ENCODE measurements around the gene XAB2.

The XAB2 gene

GRCh38 chr19:7607874-7608560, 21.3 kb downstream of the XAB2 start:
- no peak for DNase-seq (ENCODE audit: low read depth, low spot score)
- Histone ChIP-seq H3K27ac (ENCODE audit: low read length) (no peak overlapping the region), H3K27me3 (ENCODE audit: control insufficient read depth, insufficient read depth, low read length) (no peaks in the 10 kb centered on the region), H3K4me1 (ENCODE audit: control insufficient read depth, insufficient read depth, low read length) (no peaks in the 10 kb centered on the region), H3K9me3 (ENCODE audit: control insufficient read depth, insufficient read depth, low read length) (no peaks in the 10 kb centered on the region), H3K4me3 (ENCODE audit: low read length) (no peak overlapping the region), H3K36me3 (ENCODE audit: control insufficient read depth, insufficient read depth, low read length) (peaks cover 28% of the 10 kb centered on the region)
- no CpG with 5 or more reads among the region's 25 CpGs for WGBS (ENCODE audit: insufficient coverage, insufficient read length)

GRCh38 chr19:7607212-7607873, 22.0 kb downstream of the XAB2 start:
- no peak for DNase-seq (ENCODE audit: low read depth, low spot score)
- no peaks in the 10 kb centered on the region for H3K27me3 ChIP-seq (ENCODE audit: control insufficient read depth, insufficient read depth, low read length)
- no peaks in the 10 kb centered on the region for H3K4me1 ChIP-seq (ENCODE audit: control insufficient read depth, insufficient read depth, low read length)
- WGBS (ENCODE audit: insufficient coverage, insufficient read length) = no CpG with 5 or more reads among the region's 10 CpGs
- no peak overlapping the region for H3K27ac ChIP-seq (ENCODE audit: low read length)
- H3K4me3 ChIP-seq (ENCODE audit: low read length) = no peak overlapping the region
- peaks cover 23% of the 10 kb centered on the region for H3K36me3 ChIP-seq (ENCODE audit: control insufficient read depth, insufficient read depth, low read length)
- no peaks in the 10 kb centered on the region for H3K9me3 ChIP-seq (ENCODE audit: control insufficient read depth, insufficient read depth, low read length)

GRCh38 chr19:7606289-7606688, 23.1 kb downstream of the XAB2 start:
- Histone ChIP-seq H3K27me3 (ENCODE audit: control insufficient read depth, insufficient read depth, low read length) (no peaks in the 10 kb centered on the region), H3K27ac (ENCODE audit: low read length) (no peak overlapping the region), H3K36me3 (ENCODE audit: control insufficient read depth, insufficient read depth, low read length) (peaks cover 13% of the 10 kb centered on the region), H3K4me1 (ENCODE audit: control insufficient read depth, insufficient read depth, low read length) (no peaks in the 10 kb centered on the region), H3K9me3 (ENCODE audit: control insufficient read depth, insufficient read depth, low read length) (no peaks in the 10 kb centered on the region), H3K4me3 (ENCODE audit: low read length) (no peak overlapping the region)
- no CpG with 5 or more reads among the region's 17 CpGs for WGBS (ENCODE audit: insufficient coverage, insufficient read length)
- no peak for DNase-seq (ENCODE audit: low read depth, low spot score)

GRCh38 chr19:7605490-7606222, 23.7 kb downstream of the XAB2 start:
- Histone ChIP-seq H3K4me1 (ENCODE audit: control insufficient read depth, insufficient read depth, low read length) (no peaks in the 10 kb centered on the region), H3K27ac (ENCODE audit: low read length) (no peak overlapping the region), H3K9me3 (ENCODE audit: control insufficient read depth, insufficient read depth, low read length) (no peaks in the 10 kb centered on the region), H3K4me3 (ENCODE audit: low read length) (no peak overlapping the region), H3K27me3 (ENCODE audit: control insufficient read depth, insufficient read depth, low read length) (no peaks in the 10 kb centered on the region), H3K36me3 (ENCODE audit: control insufficient read depth, insufficient read depth, low read length) (peaks cover 9% of the 10 kb centered on the region)
- no CpG with 5 or more reads among the region's 14 CpGs for WGBS (ENCODE audit: insufficient coverage, insufficient read length)
- DNase-seq (ENCODE audit: low read depth, low spot score) = peak; percentile 76

- Histone ChIP-seq H3K4me3 (ENCODE audit: low read length) (no peak overlapping the region), H3K9me3 (ENCODE audit: control insufficient read depth, insufficient read depth, low read length) (no peaks in the 10 kb centered on the region), H3K27me3 (ENCODE audit: control insufficient read depth, insufficient read depth, low read length) (no peaks in the 10 kb centered on the region), H3K27ac (ENCODE audit: low read length) (no peak overlapping the region), H3K4me1 (ENCODE audit: control insufficient read depth, insufficient read depth, low read length) (no peaks in the 10 kb centered on the region), H3K36me3 (ENCODE audit: control insufficient read depth, insufficient read depth, low read length) (peaks cover 5% of the 10 kb centered on the region)
- DNase-seq (ENCODE audit: low read depth, low spot score) = no peak
- no CpG with 5 or more reads among the region's 9 CpGs for WGBS (ENCODE audit: insufficient coverage, insufficient read length)
These were observed 25.4 kb downstream of the XAB2 start for GRCh38 chr19:7603919-7604318.

GRCh38 chr19:7602935-7603497, 26.3 kb downstream of the XAB2 start:
- no peak overlapping the region for H3K4me3 ChIP-seq (ENCODE audit: low read length)
- peaks cover 2% of the 10 kb centered on the region; the same call in 1 of the 2 replicates for H3K36me3 ChIP-seq (ENCODE audit: control insufficient read depth, insufficient read depth, low read length)
- WGBS (ENCODE audit: insufficient coverage, insufficient read length) = no CpG with 5 or more reads among the region's 11 CpGs
- no peaks in the 10 kb centered on the region for H3K27me3 ChIP-seq (ENCODE audit: control insufficient read depth, insufficient read depth, low read length)
- no peaks in the 10 kb centered on the region for H3K4me1 ChIP-seq (ENCODE audit: control insufficient read depth, insufficient read depth, low read length)
- no peaks in the 10 kb centered on the region for H3K9me3 ChIP-seq (ENCODE audit: control insufficient read depth, insufficient read depth, low read length)
- no peak overlapping the region for H3K27ac ChIP-seq (ENCODE audit: low read length)
- no peak for DNase-seq (ENCODE audit: low read depth, low spot score)

GRCh38 chr19:7602240-7602934, 27.0 kb downstream of the XAB2 start:
- peaks cover 2% of the 10 kb centered on the region; the same call in 1 of the 2 replicates for H3K4me1 ChIP-seq (ENCODE audit: control insufficient read depth, insufficient read depth, low read length)
- DNase-seq (ENCODE audit: low read depth, low spot score) = no peak
- no peaks in the 10 kb centered on the region for H3K9me3 ChIP-seq (ENCODE audit: control insufficient read depth, insufficient read depth, low read length)
- H3K4me3 ChIP-seq (ENCODE audit: low read length) = no peak overlapping the region
- H3K36me3 ChIP-seq (ENCODE audit: control insufficient read depth, insufficient read depth, low read length) = no peaks in the 10 kb centered on the region
- no CpG with 5 or more reads among the region's 15 CpGs for WGBS (ENCODE audit: insufficient coverage, insufficient read length)
- no peak overlapping the region for H3K27ac ChIP-seq (ENCODE audit: low read length)
- no peaks in the 10 kb centered on the region for H3K27me3 ChIP-seq (ENCODE audit: control insufficient read depth, insufficient read depth, low read length)

GRCh38 chr19:7600721-7601120, 28.6 kb downstream of the XAB2 start:
- H3K36me3 ChIP-seq (ENCODE audit: control insufficient read depth, insufficient read depth, low read length) = no peaks in the 10 kb centered on the region
- H3K4me1 ChIP-seq (ENCODE audit: control insufficient read depth, insufficient read depth, low read length) = peaks cover 4% of the 10 kb centered on the region; the same call in 1 of the 2 replicates
- H3K4me3 ChIP-seq (ENCODE audit: low read length) = no peak overlapping the region
- no peaks in the 10 kb centered on the region for H3K9me3 ChIP-seq (ENCODE audit: control insufficient read depth, insufficient read depth, low read length)
- H3K27ac ChIP-seq (ENCODE audit: low read length) = no peak overlapping the region
- H3K27me3 ChIP-seq (ENCODE audit: control insufficient read depth, insufficient read depth, low read length) = no peaks in the 10 kb centered on the region
- DNase-seq (ENCODE audit: low read depth, low spot score) = no peak

GRCh38 chr19:7598180-7598579, 31.2 kb downstream of the XAB2 start:
- Histone ChIP-seq H3K4me3 (ENCODE audit: low read length) (no peak overlapping the region), H3K36me3 (ENCODE audit: control insufficient read depth, insufficient read depth, low read length) (no peaks in the 10 kb centered on the region), H3K9me3 (ENCODE audit: control insufficient read depth, insufficient read depth, low read length) (no peaks in the 10 kb centered on the region), H3K27ac (ENCODE audit: low read length) (no peak overlapping the region), H3K4me1 (ENCODE audit: control insufficient read depth, insufficient read depth, low read length) (peaks cover 6% of the 10 kb centered on the region; the same call in 1 of the 2 replicates), H3K27me3 (ENCODE audit: control insufficient read depth, insufficient read depth, low read length) (no peaks in the 10 kb centered on the region)
- no peak for DNase-seq (ENCODE audit: low read depth, low spot score)
- WGBS (ENCODE audit: insufficient coverage, insufficient read length) = no CpG with 5 or more reads among the region's 6 CpGs

- Histone ChIP-seq H3K4me1 (ENCODE audit: control insufficient read depth, insufficient read depth, low read length) (peaks cover 6% of the 10 kb centered on the region; the same call in 1 of the 2 replicates), H3K36me3 (ENCODE audit: control insufficient read depth, insufficient read depth, low read length) (no peaks in the 10 kb centered on the region), H3K4me3 (ENCODE audit: low read length) (no peak overlapping the region), H3K27me3 (ENCODE audit: control insufficient read depth, insufficient read depth, low read length) (no peaks in the 10 kb centered on the region), H3K9me3 (ENCODE audit: control insufficient read depth, insufficient read depth, low read length) (no peaks in the 10 kb centered on the region), H3K27ac (ENCODE audit: low read length) (no peak overlapping the region)
- no CpG with 5 or more reads among the region's 9 CpGs for WGBS (ENCODE audit: insufficient coverage, insufficient read length)
- no peak for DNase-seq (ENCODE audit: low read depth, low spot score)
These were observed 31.7 kb downstream of the XAB2 start for GRCh38 chr19:7597689-7598088.
